Measurements from ENCODE around the gene DCAF6. TPM values are rescaled to one million over a fixed set of nuclear protein-coding genes. Genes with fewer than 3 reads are reported as not detected.

Gene DCAF6
- total RNA-seq, 3 donors from 2014 or later (not counting 1 experiment from before 2014, with no cell fraction given), result 21.8 to 31.8 (median 27.8) TPM

GRCh38 chr1:167905182-167905581 lies 31.3 kb upstream of the DCAF6 start:
- no peak overlapping the region for H3K27ac ChIP-seq (ENCODE audit: low read length)
- ATAC-seq, result no peak
- no peak overlapping the region for H3K4me3 Mint-ChIP-seq
- H3K4me1 Mint-ChIP-seq, result peaks cover 0 to under 1% of the 10 kb centered on the region in 2 donors
- H3K27ac Mint-ChIP-seq, result no peak overlapping the region
- WGBS (ENCODE audit: insufficient coverage), result 86% methylated on average over 3 of the region's 3 CpGs
- H3K36me3 ChIP-seq (ENCODE audit: control insufficient read depth, insufficient read depth, low read length), result no peaks in the 10 kb centered on the region
- intact Hi-C loops (cut with micrococcal nuclease), result no loop called here
- H3K36me3 Mint-ChIP-seq, result no peaks in the 10 kb centered on the region
- H3K27me3 Mint-ChIP-seq (ENCODE audit: low read depth in 2 of 2), result peaks cover 4 to 12% of the 10 kb centered on the region in 2 donors
- H3K27me3 ChIP-seq (ENCODE audit: control insufficient read depth, insufficient read depth, low read length), result no peaks in the 10 kb centered on the region
- DNase-seq, result no peak
- peaks cover 0 to 3% of the 10 kb centered on the region in 2 donors for H3K9me3 Mint-ChIP-seq
- no peak for TF ChIP-seq CTCF (IDR thresholded peaks at IDR 0.05)
- no peaks in the 10 kb centered on the region for H3K4me1 ChIP-seq (ENCODE audit: control insufficient read depth, insufficient read depth, low read length)
- H3K9me3 ChIP-seq (ENCODE audit: control insufficient read depth, insufficient read depth, low read length), result peaks cover 9% of the 10 kb centered on the region
- no peak overlapping the region for H3K4me3 ChIP-seq (ENCODE audit: low read length)

- Mint-ChIP-seq H3K4me1 (peaks cover 0 to 4% of the 10 kb centered on the region in 2 donors), H3K27me3 (ENCODE audit: low read depth in 2 of 2) (peaks cover 6 to 12% of the 10 kb centered on the region in 2 donors), H3K9me3 (peaks cover 0 to 5% of the 10 kb centered on the region in 2 donors), H3K36me3 (no peaks in the 10 kb centered on the region), H3K4me3 (no peak overlapping the region), H3K27ac (no peak overlapping the region)
- TF ChIP-seq CTCF (IDR thresholded peaks at IDR 0.05), result no peak
- no peak overlapping the region for H3K4me3 ChIP-seq (ENCODE audit: low read length)
- H3K27me3 ChIP-seq (ENCODE audit: control insufficient read depth, insufficient read depth, low read length), result no peaks in the 10 kb centered on the region
- intact Hi-C loops (cut with micrococcal nuclease), result no loop called here
- no peak for DNase-seq
- H3K4me1 ChIP-seq (ENCODE audit: control insufficient read depth, insufficient read depth, low read length), result no peaks in the 10 kb centered on the region
- ATAC-seq, result no peak
- H3K9me3 ChIP-seq (ENCODE audit: control insufficient read depth, insufficient read depth, low read length), result peaks cover 9% of the 10 kb centered on the region
- H3K27ac ChIP-seq (ENCODE audit: low read length), result no peak overlapping the region
- no peaks in the 10 kb centered on the region for H3K36me3 ChIP-seq (ENCODE audit: control insufficient read depth, insufficient read depth, low read length)
Measured at GRCh38 chr1:167905671-167906070, 30.8 kb upstream of the DCAF6 start.

GRCh38 chr1:167909691-167910180 lies 26.7 kb upstream of the DCAF6 start:
- Mint-ChIP-seq H3K27ac (no peak overlapping the region), H3K4me3 (no peak overlapping the region), H3K27me3 (ENCODE audit: low read depth in 2 of 2) (peaks cover 6 to 12% of the 10 kb centered on the region in 2 donors), H3K36me3 (no peaks in the 10 kb centered on the region), H3K9me3 (peaks cover 0 to 5% of the 10 kb centered on the region in 2 donors), H3K4me1 (peaks cover 0 to 4% of the 10 kb centered on the region in 2 donors)
- Histone ChIP-seq H3K4me3 (ENCODE audit: low read length) (no peak overlapping the region), H3K27ac (ENCODE audit: low read length) (no peak overlapping the region), H3K9me3 (ENCODE audit: control insufficient read depth, insufficient read depth, low read length) (peaks cover 9% of the 10 kb centered on the region), H3K36me3 (ENCODE audit: control insufficient read depth, insufficient read depth, low read length) (no peaks in the 10 kb centered on the region), H3K4me1 (ENCODE audit: control insufficient read depth, insufficient read depth, low read length) (no peaks in the 10 kb centered on the region), H3K27me3 (ENCODE audit: control insufficient read depth, insufficient read depth, low read length) (no peaks in the 10 kb centered on the region)
- WGBS (ENCODE audit: insufficient coverage), result 63% methylated on average over 5 of the region's 6 CpGs
- no peak for DNase-seq
- no peak for TF ChIP-seq CTCF (IDR thresholded peaks at IDR 0.05)
- no peak for ATAC-seq
- intact Hi-C loops (cut with micrococcal nuclease), result no loop called here

- Histone ChIP-seq H3K9me3 (ENCODE audit: control insufficient read depth, insufficient read depth, low read length) (peaks cover 9% of the 10 kb centered on the region), H3K4me3 (ENCODE audit: low read length) (no peak overlapping the region), H3K27ac (ENCODE audit: low read length) (no peak overlapping the region), H3K36me3 (ENCODE audit: control insufficient read depth, insufficient read depth, low read length) (no peaks in the 10 kb centered on the region), H3K4me1 (ENCODE audit: control insufficient read depth, insufficient read depth, low read length) (no peaks in the 10 kb centered on the region), H3K27me3 (ENCODE audit: control insufficient read depth, insufficient read depth, low read length) (no peaks in the 10 kb centered on the region)
- intact Hi-C loops (cut with micrococcal nuclease), result no loop called here
- no peaks in the 10 kb centered on the region for H3K36me3 Mint-ChIP-seq
- peaks cover 0 to 4% of the 10 kb centered on the region in 2 donors for H3K4me1 Mint-ChIP-seq
- H3K4me3 Mint-ChIP-seq, result no peak overlapping the region
- whole genome bisulfite sequencing (ENCODE audit: insufficient coverage), result 90% methylated on average over 2 of the region's 2 CpGs
- TF ChIP-seq CTCF (IDR thresholded peaks at IDR 0.05), result no peak
- no peak overlapping the region for H3K27ac Mint-ChIP-seq
- ATAC-seq, result no peak
- H3K27me3 Mint-ChIP-seq (ENCODE audit: low read depth in 2 of 2), result peaks cover 6 to 7% of the 10 kb centered on the region in 2 donors
- DNase-seq, result no peak
- peaks cover 0 to 5% of the 10 kb centered on the region in 2 donors for H3K9me3 Mint-ChIP-seq
Measured at GRCh38 chr1:167910530-167910929, 26.0 kb upstream of the DCAF6 start.
